ENCODE results near the gene ANKRD10.
"Not testable (repeated sequence)": the region's sequence is repeated elsewhere in the genome, so short reads cannot be mapped to it uniquely, and the experiment has no call there.

The ANKRD10 gene

DNA sequence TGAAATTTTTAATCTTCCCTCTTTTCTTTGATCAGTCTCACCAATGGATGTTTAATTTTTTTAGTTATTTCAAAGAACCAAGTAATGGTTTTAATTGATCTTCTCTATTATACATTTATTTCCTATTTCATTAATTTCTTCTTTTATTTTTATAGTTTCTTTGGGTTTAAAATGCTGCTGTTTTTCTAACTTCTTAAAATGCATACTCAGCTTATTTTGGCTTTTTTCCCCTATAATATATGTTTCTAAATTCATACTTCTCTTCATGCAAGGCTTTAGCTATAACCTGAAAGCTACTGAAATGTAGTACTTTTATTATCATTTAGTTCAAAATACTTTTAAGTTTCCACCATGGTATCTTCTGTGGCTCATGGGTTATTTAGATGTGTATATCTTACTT lies 53.9 kb downstream of the ANKRD10 start:
- no peak for DNase-seq

DNA sequence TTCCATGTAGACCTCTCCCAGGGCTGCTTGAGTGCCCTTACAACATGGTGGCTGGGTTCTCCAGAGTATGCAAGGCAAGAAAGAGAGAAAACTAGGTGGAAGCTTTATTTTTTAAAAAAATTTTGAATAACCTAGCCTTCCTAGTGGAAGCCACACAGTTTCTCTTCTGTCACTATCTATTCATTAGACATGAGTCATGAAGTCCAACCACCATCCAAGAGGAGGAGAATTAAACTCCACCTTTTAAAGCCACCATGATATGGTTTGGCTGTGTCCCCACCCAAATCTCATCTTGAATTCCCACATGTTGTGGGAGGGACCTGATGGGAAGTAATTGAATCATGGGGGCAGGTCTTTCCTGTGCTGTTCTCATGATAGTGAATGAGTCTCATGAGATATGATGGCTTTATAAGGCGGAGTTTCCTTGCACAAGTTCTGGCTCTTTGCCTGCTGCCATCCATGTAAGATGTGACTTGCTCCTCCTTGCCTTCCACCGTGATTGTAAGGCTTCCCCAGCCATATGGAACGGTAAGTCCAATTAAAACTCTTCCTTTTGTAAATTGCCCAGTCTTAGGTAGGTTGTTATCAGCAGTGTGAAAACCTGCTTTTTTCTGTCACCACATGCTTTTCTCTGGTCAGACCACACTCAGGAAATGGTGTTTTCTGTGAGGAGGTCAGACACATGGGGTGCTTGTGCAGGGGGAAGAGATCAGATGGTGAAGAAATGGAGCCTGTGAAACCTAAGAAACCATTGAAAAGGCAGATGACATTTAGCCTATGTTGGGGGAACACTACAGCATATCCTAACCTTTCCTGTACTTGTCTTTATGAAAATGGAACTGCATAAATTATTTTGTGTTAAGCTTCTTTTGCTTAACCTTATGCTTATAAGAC lies 57.7 kb downstream of the ANKRD10 start:
- DNase-seq, result no peak

DNA sequence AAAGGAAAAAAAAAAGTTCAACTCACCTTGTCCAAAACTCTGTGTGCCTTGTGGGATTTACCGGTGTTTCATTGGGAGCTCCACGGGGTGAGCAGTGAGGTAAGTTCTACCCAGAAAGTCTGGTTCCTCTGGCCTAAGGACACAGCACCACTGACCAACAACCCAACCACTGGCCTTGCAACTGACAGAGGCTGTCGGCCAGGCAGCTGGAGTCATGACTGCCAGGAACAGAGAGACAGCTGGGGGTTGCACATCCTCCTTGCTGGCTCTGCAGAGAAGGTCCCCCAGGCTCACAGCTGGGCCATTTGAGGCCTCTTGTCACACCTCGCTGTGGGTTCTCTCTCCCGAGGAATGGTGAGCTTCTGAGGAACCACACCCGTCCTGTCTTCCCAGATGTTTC lies 59.5 kb downstream of the ANKRD10 start:
- DNase-seq, result no peak

DNA sequence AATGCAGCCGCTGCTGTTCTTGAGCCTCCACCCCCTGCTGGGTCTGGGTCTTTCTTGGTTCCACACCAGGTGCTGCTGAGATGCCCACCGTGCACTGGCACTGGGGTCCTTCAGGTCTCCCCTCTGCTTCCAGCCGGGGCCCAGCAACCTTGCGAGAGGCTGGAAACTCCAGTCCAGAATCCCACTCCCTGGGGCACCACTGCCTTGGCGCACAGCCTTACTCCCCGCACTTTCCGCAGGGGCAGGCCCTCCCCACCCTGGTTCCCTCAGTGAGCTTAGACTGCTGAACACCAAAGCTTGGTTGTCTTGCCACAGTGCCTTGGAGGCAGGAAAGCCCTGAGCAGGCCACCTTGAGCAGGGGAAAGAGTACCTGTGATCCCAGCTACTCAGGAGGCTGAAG lies 60.0 kb downstream of the ANKRD10 start:
- DNase-seq, result no peak

DNA sequence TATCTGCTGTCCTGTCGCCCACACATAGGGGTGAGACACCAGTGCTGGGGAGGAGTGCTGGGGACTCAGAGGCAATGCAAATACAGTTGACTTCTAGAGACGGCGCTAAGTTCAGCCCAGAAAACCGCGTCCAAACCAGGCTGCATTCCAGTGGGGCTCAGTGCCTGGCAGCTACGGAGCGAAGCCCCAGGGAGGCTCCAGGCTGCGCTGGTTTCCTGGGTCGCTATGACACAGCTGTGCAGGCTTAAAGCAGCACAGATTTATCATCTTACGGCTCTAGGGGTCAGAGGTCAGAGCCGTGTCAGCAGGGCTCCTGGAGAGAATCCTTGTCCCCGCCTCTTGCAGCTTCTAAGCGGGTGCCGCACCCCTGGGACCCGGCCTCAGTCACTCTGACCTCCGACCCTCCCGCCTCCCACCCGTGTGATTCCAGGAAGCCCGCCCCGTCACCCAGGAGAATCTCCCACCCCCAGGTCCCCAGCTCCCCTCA lies 61.6 kb downstream of the ANKRD10 start:
- DNase-seq, result no peak

DNA sequence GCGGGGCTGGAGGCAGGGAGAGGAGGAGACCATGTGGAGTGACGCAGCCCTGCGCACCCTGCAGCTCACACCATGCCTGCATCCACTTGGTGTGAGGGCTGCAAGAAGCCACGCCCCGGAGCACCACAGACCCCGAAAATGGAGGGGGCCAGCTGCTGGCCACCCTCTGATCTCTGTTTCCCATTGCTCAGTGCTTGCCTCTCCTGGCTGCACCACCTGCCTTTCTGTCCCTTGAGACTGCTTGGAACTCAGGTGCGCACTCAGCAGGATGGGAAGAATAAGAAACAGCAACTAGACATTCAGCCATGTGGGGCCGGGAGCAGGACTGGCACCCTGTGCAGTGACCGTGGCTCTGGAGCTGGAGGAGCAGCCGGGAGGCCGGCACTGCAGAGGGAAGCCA lies 64.0 kb downstream of the ANKRD10 start:
- no peak for DNase-seq

DNA sequence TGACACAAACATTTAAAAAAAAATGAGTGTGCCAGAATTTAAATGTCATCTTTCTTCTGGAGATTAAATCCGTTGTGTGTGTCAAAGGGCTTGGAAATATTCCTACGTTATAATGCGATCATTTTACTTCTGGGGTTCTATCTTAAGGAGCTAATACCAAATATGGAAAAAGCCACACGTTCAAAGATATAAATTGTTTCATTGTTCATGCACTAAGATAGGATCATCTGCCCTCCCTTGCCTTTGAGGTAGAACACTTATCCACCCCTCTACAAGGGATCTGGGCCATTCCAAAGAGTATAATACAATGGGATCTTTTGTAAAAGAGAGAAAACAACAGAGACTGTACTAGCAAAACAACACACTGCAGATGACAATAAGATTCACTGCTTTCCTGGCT lies 64.9 kb downstream of the ANKRD10 start:
- DNase-seq, result no peak

DNA sequence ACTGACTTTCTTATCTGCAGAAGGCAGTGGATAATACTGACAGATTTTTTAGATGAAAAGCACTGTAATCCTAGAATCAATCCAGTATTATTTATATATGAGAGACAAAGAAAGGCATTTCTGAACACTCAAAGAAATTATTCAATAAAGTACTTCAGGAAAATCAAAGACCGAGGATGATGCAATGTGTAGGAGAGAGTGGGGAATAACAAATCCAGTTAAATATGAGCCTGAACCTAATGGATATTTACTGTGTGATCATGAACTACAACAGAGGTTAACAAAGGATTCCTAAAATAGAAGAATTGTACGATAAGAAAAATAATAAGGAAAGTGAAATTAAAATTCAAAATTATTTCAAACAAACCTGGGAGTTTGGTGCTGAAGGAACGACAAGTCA lies 69.3 kb downstream of the ANKRD10 start:
- DNase-seq, result no peak

DNA sequence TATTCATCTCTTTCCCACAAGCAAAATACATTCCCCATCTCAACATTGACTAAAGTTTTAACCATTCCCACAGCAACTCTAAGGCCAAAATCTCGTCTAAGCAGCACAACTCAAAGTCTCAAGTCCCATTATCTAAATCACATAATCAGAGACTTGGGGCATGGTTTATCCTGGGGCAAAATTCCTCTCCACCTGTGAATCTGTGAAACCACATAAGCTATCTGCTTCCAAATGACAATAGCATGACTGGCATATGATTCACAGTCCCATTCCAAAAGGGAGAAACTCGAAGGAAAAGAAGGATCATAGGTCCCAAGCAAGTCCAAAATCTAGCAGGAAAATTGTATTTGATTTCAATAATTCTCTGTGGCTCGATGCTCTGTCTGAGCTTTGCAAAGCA lies 73.0 kb downstream of the ANKRD10 start:
- DNase-seq, result peak; percentile 72

DNA sequence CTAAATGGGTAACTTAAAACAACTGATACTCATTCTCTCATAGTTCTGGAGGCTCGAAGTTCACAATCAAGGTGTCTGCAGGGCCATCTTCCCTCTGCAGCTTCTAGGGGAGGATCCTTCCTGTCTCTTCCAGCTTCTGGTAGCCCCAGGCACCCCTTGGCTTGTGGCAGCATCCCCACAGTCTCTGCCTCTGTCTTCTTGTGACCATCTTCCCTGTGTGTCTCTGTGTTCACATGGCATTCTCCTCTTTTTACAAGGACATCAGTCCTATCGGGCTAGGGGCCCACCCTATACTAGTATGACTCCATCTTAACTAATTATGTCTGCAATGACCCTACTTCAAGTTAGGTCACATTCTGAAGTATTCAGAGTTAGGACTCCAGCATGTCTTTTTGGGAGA lies 73.5 kb downstream of the ANKRD10 start:
- DNase-seq, result no peak

DNA sequence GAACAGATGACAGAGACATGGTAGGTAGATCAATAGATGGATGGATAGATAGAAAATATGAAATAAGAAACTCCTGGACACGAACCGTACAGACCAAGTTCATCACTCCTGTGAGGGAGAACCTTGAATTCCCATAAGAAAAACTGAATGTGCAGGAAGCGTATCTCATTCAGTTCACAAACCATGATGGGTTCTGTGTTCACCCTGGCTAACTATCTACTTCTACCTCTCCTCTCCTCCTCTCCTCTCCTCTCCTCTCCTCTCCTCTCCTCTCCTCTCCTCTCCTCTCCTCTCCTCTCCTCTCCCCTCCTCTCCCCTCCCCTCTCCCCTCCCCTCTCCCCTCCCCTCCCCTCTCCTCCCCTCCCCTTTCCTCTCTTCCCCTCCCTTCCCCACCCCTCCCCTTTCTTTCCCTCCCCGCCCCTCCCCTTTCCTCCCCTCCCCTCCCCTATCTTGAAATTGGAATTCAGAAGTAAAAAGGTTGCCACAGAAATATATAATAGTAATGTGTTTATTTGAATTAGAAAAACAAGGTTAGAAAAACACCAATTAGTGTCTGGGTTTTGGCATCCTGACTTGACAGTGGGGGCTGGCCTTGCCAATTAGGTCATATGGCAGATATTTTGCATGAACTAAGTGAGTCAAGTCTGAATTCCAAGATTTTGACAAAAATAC lies 75.9 kb downstream of the ANKRD10 start:
- DNase-seq, result no peak

DNA sequence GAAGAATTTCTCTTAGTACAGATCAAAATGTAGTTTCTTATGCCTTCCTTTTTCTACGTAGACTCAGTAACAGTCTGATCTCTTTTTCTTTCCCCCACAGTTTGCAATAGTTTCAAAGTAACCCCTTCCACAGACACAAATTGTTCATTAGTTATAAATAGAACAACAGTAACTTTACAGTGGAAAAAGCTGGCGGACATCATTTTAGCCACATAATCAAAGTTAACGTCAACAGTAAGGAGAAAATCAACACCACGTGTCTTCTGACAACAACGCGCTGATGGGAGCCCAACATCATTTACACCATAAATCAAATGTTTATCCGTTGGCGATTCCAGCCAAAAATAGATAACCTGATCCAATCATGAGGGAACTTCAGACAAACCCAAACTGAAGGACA lies 76.8 kb downstream of the ANKRD10 start:
- no peak for DNase-seq

DNA sequence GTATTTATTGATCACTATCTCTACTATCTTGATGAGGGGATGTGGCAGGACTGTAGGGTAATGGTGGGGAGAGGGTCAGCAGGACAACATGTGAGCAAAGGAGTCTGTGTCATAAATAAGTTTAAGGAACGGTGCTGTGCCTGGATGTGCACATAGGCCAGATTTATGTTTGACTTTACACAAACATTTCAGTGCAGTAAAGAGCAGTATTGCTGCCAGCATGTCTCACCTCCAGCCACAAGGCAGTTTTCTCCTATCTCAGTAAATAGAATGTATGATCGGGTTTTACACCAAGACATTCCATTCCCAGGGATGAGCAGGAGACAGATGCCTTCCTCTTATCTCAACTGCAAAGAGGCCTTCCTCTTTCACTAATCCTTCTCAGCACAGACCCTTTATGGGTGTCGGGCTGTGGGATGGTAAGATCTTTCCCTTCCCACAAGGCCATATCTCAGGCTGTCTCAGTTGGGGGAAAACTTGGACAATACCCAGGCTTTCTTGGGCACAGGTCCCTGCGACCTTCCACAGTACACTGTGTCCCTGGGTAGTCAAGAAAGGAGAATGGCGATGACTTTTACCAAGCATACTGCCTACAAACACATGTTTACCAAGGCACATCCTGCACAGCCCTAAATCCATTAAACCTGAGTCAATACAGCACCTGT lies 77.3 kb downstream of the ANKRD10 start:
- not testable (repeated sequence) for DNase-seq

DNA sequence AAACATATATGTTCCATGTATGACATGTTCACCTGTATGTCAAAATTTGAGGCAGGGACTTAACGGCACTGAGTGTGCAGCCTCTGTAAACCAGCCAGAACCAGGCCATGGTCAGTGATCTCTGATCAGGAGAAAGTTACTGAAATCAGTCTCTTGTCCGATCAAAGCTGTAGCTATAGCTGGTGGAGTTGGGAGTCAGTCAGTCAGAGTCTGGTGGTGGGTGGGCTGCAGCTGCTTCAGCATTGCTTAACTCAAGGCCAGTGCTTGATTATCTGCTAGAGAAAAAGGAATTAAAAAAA lies 78.3 kb downstream of the ANKRD10 start:
- DNase-seq, result no peak

DNA sequence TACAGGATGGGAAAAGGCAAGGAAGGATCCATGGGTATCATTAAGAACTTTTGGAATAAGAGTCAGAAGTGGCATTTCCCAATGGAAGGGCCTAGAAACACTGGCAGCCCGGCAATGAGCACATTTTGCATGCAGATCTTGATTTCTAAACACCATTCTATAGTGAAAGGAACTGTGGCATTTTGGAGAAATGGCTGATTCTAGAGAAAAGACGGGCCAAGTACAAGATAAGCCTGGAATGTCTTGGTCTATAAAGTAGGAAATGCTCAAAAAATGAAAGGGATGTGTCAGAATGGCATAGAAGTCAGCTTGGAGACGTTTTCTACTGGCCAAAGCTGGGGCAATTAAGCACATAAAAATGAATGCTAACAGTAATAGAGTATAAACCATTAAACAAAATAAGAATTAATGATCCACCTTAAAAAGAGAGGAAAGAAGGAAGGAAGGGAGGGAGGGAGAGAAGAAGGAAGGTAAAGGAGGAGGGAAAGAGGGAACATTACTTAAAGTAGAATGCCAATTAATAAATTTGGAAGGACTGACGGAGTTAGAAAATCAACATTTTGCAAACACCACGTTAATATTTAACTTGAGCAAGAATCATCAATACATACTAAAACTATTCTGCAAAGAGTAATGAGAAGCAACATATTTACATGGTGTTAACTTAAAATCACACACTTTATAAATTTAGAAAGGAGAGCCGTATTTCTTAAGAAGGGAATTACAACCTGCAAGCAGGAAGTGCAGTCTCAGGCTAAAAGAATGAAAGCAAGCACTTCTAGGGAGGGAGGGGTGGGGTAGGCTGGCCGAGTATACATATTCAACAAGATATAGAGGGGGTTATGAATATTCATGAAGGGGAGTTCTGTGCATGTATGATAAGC lies 78.9 kb downstream of the ANKRD10 start:
- DNase-seq, result no peak

DNA sequence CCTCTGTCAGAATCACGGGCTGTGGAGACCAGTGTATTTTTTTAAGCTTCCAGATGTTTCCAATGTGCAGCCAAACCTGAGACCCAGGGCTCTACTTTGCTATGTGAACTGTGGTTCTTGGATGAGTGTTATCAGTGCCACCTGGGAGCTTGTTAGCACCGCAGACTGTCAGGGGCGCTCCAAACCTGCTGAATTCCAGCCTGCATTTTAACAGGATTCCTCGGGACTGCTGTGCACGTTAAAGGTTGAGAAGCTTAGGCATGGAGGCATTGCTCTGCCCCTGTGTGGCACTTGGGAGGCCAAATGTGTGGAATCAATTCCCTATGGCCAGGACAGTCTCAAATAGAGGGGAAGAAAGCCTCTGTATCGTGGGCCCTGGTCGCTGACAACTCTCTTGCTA lies 80.3 kb downstream of the ANKRD10 start:
- DNase-seq, result no peak

DNA sequence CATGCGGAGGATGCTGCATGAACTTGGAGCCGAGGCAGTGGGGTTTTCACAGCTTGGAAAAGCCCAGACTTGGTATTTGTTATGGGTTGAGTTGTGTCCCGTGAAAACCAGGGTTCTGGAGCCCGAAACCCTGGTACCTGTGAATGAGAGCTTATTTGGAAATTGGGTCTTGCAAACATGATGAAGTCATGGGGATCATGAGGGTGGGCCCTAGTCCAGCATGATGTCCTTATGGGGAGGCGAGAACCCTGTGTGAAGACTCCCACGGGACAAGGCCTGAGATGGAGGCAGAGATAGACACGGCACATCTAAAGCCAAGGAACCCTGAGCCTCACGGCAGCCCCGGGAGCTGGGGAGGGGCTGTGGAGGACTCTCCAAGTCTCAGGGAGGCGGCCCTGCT lies 82.3 kb downstream of the ANKRD10 start:
- no peak for DNase-seq

DNA sequence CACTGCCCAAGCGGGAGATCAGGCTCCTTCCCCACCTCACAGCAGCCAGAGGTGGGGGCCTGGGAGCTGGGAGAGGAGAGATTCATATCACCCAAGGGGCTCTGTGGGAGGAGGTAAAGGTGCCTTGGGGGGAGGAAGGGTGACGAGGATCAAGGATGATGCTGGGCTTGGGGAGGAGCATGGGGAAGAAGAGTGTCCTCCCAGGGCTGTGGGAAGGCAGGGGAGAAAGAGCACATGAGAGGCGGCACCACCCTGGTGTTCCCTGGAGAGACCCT lies 82.7 kb downstream of the ANKRD10 start:
- no peak for DNase-seq

DNA sequence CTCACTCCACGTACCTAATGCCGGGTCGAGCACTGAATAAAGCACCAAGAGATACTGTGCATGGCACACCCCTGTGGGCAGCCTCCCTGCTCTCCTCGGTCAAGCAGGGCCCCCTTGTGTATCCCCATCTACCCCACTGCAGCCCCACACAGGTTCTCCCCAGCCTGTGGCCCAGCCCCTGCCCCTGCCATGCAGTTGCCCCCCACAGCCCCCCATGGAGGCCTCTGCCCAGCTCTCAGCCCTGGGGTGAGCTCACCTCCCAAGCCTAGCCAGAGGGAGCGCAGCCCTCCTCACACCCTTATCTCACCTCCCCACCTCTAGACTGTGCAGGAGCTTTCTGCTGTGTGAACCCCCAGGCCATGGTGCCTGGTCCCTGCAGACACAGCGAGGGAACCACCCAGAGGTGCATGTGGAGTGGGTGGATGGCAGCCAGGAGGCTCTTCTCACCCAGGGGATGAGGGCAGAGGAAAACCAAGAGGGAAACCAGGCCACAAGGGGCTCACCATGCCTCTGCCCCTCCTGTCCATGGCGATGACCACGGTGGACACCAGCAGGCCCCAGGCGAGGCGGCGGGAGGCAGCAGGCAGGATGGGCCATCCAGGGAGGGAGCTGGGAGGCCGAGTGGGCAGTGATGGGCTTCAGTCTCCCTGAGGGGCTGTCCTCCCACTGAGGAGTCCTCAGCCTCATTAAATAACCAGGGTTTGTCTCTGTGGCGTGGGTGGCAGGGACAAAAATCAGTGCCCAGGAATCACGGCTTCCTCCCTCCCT lies 83.2 kb downstream of the ANKRD10 start:
- no peak for DNase-seq

DNA sequence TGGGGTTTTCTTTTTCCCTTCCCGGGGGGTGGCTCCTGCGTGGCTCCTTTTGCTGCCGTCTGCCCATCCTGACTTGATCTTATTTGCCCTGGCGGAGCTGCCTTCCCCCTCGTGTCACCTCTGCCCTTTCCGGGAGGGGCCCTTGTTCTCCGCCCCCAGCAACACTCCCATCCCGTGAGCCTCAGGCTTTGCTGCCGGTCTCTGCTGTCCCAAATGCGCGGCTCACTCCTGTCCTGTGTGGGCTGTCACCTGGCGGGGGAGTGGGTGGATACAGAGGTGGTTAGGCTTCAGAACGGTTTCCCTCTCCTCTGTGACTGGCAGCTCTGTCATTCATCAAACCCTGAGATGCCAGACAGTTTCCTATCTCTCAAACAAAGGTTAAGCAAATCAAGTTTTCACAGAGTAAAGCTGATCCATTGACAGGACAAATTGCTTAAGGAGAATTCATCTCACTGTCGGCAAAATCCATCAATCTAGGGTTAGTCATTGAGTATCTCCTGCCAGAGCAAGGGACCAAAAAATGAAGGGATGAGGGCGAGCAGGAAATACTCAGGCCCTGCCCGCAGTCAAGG lies 84.0 kb downstream of the ANKRD10 start:
- DNase-seq, result no peak

DNA sequence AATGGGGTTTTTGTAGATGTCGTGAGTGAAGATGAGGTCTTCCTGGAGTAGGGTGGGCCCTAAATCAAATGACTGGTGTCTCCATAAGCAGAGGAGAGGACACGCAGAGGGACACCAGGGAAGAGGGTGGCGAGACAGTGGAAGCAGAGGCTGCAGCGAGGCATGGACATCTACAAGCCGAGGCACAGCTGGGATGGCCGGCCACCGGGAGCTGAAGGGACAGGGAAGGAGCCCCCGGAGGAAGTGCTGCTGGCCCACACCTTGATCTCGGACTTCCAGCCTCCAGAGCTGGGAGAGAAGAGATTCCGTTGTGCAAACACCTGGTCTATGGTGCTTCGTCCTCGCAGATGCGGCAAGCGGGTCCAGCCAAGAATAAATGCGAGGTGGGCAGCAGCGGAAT lies 84.5 kb downstream of the ANKRD10 start:
- DNase-seq, result no peak

DNA sequence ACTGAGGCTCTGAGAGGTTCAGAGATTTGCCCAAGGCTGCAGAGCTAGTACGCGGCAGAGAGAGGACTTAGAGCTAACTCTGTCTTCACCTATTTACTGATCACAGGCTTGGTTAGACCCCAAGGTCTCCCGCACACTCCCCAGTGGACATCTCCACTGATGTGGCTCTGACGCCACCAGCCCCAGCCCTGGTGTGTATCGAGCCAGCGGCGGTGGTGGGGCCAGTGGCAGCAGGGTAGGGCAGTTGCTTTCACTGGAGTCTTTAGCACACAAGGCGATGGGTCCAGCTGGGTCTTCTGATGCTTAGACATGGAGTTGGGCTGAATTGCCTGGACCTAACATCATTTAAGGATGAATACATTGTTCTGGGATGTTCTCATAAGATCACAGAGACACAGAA lies 85.4 kb downstream of the ANKRD10 start:
- no peak for DNase-seq
